NCI-H1092 (cell line): Measurements from ENCODE around the gene RASSF3.
"Not testable (repeated sequence)": the region's sequence is repeated elsewhere in the genome, so short reads cannot be mapped to it uniquely, and the experiment has no call there.

ENCODE experiments used
- DNase-seq: peaks from one replicate; lab custom pipeline; 2025; lab: John Stamatoyannopoulos, UW

The RASSF3 gene

DNA sequence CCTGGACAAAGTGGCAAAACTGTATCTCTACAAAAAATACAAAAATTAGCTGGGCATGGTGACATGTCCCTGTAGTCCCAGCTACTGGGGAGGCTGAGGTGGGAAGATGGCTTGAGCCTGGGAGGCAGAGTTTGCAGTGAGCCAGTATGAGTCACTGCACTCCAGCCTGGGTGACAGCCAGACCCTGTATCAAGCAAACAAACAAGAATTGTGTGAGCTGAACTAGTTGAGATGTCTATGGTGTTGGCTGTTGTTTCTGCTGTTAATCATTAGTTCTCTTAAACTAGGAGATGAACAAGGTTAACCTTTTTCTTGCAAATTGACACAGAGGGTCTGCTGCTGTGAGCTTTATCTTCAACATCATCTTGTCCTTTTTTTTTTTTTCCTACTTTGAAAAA is 23.6 kb downstream of the RASSF3 start:
- DNase-seq: no peak

DNA sequence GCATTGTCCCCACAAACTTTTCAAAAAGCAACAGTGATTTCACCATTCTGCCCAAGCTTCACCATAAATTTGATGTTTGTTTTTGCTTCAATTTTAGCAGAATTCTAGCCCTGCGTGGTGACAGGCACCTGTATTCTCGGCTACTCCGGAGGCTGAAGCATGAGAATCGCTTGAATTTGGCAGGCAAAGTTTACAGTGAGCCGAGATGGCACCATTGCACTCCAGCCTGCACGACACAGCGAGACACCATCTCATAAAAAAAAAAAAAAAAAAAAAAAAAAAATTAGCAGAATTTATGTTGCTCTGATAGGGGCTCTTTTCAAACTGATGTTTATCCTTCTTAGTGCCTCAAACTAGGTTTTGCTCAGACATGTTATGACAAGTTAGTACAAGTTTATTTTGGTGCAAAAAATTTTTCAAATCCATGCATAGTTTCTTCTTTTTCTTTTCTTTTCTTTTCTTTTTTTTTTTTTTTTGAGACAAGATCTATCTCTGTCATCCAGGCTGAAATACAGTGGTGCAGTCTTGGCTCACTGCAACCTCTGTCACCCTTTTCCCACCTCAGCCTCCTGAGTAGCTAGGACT is 24.3 kb downstream of the RASSF3 start:
- no peak for DNase-seq

DNA sequence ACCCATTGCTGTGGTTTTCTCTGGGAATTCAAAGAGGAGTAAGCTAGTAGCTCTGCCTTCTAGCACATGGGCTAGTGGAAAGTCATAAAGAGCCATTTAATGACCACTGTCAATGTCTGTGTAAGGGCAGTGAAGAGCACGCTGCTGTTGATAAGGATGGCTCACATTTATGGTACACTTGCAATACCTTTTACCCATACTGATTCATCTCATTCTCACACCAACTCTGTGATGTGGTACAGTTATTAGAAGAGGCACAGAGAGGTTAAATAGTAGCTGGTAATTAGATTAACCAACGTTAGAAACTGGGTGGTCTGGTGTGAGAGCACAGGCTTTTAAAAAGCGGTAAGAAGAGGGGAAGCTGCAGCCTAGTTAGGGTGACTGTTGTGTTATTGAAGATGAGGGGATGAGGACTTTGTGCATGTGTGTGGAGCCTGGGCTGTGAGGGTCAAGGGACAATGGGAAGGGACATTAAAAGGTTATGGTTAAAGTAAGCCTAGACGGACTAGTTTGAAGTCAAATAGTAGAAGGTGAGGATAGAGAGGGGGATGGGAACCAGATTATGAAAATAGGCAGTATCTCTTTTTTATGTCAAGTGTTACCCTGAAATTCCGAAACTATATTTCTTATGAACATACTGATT is 25.2 kb downstream of the RASSF3 start:
- DNase-seq: no peak

DNA sequence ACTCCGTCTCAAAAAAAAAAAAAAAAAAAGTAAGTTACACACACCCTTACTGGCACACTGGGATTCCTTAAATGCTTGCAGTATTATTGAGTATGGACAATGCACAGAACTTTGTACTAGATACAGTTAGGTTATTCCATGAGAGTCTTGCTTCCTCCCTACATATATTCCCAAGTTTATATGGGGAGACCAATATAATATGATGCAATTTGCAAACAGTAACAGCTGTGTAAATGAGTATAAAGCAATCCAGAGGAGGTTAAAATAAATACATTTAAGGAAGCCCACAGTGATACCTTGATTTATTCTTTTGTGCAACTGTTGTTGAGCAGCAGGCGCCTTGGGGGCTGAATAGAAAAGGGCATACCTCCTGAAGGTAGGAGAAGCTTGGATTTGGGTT is 26.6 kb downstream of the RASSF3 start:
- DNase-seq: no peak

DNA sequence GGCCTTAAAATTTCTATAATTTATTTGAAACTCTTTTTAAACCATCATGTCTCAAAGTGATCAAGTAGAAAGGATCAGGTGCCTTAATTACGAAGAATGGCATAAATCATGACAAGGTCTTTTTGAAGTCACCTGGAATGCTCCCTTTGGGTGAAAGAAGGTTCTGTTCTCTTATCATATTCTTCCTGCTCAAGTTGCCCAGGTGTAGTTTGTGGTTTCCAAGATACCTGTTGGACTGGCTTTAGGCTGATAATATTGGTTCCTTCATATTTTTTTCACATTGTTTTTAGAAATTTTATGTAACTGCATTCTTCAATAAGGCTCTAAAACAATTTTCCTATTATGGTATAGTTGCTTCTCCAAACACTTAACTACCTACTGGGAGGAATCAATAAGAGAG is 29.2 kb downstream of the RASSF3 start:
- no peak for DNase-seq

DNA sequence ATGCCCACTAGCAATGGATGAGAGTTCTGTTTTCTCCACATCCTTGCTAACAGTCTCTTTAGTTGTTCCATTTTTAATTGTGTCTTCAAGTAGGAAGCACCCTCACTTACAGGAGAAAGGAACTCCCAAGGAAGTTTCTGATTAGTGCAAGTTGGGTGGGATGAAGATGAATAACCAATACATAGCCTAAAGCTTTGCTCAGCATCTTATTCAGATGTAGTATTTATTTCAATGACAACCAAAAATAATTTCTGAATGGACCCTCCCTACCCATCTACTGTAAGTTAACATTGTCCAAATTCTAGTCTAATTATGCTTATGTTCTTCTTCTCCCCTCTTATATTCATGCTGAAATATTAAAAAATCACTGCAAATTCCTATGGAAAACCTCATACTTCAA is 36.0 kb downstream of the RASSF3 start:
- no peak for DNase-seq

DNA sequence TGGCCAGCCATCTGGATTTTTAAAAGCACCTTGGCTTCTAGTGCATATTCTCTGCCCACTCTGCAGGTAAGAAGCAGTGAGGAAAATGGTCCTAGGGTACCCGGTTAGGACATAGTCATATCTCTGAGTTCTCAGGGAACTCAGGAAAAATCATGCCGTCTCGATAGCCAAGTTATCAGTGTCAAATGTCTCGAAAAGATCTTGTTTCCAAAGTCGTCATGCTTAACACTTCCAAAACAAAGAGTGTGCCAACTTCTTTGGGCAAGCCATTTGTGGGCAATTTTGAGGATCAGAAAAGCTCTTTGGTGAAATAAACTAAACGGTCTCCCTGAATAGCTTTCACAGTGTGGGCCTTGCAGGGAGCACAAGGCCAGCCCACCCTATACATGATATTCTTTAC is 39.2 kb downstream of the RASSF3 start:
- no peak for DNase-seq

DNA sequence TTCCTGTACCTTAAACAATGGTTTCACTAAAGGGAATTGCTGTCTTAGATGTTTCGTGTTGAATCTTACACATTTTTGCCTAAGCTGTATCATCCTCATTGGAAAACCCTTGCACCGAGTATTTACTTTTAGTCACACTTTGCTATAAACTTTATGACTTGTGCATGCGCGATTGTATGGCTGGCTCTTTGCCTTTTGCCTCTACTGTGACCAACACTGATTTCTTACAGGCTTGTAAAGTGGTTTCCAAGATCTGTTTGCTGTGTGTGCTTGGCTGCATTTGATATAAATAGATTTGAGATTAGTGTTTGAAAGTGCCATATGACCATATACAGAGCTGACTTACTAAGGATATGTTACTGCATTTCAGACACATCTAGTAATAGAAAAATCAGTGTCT is 40.5 kb downstream of the RASSF3 start:
- DNase-seq: no peak

DNA sequence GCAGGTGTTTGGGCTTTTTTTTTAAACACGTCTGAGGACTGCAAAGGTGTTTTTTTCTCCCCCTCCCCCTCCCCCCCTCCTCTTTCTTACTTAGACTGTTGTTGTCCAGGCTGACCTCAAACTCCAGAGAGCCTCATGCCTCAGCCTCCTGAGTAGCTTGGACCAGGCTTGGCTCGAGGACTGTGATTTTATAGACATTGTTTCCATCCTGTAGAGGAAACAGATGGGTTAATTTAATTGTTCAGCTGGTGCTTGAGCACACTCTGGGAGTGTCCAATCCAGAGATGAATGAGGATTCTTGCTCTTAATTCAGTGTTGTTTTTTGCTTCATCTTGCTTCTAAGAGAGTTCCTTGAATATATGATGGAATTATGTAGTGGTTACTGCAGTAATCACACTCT is 42.1 kb downstream of the RASSF3 start:
- no peak for DNase-seq

DNA sequence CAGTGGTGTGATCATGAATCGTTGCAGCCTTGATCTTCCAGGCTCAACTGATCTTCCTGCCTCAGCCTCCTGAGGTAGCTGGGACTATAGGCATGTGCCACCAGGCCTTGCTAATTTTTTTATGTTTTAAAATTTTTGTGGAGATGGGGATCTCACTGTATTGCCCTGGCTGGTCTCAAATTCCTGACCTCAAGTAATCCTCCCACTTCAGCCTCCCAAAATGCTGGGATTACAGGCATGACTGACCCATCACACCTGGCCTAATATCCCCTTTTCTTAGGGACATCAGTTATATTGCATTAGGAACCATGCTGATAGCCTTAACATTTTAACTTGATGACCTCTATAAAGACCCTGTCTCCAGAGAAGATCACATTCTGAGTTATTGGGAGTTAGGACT is 42.8 kb downstream of the RASSF3 start:
- no peak for DNase-seq

DNA sequence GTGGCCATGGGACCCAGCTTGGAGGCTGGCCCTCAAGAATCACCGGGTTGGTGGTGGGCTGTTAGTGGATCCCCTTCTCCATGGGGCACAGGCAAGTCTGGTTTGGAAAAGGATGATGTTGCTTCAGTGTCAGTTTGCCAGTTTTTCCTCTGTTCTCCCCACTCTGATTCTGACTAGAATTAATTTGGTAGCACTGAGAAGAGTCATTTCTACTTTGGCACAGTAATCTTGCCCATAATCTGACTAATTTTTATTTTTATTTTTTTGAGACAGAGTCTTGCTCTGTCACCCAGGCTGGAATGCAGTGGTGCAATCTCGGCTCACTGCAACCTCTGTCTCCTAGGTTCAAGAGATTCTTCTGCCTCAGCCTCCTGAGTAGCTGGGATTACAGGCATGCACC is 43.6 kb downstream of the RASSF3 start:
- not testable (repeated sequence) for DNase-seq

DNA sequence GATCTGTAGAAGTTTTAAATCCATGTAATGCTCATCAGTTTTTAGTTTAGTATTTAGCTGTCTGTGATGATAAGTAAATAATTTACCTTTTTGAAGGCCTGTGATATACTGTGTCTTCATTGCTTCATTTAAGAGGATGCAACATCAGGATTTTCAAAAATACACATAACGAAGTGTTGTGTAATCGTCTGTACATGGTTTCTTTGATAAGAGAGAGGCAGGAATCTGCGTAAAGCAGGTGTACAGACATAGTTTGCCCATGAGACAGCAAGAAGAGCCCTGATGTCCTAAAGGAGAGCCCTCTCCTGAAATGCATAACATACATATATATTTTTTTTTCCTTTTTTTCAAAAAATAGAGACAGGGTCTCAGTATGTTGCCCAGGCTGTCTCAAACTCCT is 44.8 kb downstream of the RASSF3 start:
- no peak for DNase-seq

DNA sequence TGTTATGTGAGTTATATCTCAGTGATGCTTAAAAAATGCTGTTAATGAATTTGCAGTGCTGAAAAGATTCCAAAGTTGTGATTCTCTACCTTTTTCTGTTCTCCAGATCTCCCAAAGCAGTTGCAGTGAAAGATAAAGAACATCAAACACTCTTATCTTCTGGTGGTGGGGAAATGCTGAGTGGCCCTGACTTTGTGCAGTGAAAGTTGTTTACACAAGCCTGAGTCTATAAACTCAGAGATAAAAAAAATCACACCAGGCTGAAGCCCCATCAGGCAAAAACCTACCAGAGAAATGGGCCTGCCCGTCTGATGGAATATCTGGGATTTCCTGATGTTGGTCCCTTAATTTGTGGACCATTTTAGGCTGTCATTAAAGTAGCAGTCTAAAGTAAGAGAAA is 46.1 kb downstream of the RASSF3 start:
- no peak for DNase-seq

DNA sequence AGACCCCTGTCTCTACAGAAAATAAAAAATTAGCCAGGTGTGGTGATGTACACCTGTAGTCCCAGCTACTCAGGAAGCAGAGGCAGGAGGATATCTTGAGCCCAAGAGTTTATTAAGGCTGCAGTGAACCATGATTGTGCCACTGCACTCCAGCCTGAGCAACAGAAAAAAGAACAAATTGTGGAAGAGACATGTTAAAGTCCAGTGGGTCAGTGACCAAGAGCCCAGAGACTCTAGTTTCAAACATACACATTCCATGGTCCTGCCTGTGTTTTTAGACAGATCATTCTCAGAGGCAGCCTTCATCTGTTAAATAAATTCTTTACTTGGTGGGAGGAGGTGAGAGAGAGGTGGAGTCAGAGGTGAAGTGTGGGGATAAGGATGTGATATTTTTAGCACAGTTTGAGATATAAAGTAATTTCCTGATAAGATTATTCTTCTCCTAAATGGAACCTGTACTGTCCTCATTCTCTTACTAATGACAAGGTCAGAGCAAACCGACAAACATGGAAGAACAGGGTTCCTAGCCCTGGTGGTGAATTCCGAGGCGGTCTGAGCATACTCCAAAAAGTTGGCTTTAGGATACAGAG is 48.7 kb downstream of the RASSF3 start:
- DNase-seq: no peak

DNA sequence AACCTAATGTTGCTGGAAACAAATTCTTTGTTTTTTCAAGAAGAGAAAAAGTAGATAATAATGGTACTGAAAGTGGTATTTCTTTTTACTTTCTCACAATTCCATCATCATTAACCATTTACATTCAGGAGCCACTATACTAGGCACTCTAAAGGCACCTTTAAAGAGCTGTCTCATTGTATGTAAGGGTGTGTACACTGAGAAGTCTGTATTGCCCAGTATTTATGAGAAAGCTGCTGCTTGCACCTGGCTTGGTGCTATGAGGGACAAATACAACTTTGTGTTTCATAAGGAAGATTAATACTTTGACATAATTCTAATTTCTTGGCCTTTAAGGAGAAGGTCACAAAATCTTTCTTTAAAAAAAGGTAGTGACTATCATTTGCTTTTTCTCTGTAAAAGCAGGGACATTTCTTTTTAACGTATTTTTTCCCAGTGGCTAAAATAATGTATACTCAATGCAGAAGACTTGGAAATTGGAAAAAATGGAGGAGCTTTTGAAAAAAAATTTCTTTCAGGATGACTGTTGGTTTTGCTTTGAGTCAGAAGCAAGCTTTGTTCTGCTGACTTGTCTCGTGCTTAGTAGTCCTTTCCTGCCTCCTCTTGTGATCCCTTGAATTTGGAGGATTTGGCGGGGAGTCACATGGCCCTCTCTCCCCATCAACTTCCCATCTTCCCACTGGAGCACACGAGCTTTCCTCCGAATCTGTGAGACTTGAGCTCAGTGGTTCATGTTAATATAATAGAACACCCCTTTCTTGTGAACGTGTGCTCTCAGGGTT is 50.1 kb downstream of the RASSF3 start:
- no peak for DNase-seq

DNA sequence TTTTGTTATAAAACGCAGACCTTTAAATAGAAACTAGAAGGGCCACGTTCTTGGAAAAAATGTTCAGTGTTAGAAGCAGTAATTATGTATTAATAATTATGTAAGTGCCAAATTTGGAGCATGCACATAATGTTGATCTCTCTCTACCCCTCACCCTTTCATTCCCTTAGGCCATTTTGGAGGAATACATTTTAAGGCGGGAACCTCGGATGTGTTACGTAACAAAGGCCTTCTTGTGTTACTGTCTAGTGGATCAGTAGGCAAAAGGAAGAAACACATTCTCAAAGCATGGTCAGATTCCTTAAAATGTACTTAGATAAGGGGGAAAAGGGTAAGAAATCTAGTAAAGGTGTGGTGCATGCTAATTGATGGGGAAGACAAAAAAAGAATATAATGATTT is 52.7 kb downstream of the RASSF3 start:
- no peak for DNase-seq

DNA sequence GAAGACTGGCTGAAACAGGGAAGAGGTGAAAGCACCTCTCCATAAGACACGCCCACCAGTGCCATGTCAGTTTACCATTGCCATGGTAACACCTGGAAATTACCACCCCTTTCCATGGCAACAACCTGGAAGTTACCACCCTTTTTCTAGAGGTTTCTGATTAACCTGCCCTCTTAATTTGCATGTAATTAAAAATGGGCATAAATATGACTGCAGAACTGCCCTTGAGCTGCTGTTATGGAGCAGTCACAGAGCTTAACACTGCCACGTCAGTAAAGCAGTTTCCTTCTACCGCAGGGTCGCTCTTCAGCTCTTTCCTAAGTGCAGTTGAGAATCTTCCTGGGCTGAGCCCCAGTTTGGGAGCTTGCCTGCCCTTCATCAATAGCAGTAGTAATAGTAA is 55.2 kb downstream of the RASSF3 start:
- DNase-seq: no peak

DNA sequence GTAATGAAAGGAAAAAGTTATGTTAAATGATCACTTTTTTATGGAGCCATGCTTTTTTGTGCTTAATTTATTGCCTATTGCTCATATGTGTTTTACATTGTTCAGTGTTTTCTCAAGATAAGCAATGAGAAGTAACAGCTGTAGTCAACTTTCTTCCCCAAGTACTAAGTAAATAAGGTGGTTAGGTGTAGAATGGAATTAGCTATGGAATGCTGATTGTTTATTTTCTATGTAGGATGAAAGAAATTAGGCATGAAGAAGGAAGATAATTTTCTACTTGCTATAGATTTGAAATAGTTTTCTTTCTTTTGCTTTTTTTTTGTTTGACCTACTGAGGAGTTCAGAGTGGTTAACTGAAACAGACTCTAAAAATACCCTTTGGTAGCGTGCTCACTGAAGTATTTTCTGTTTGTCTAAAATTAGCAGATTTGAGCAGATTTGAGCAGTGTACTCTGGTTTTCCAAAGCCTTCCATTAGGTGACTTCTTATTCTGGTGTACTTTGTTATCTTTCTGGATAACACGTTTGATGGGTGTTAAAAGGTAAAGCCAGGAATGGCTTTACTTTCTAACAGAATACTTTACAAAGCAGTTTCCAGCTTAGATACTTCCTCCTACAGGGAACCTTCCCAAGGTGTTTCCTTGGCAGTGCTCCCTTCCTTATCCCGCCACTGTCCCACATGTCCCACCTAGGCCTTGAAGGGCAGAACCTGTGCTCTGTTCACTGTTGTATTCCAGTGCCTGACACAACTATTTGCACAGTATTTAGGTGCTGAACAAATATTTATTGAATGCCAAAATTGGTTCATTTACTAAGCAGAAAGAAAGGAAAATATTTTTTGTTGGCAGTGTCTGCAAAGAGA is 56.0 kb downstream of the RASSF3 start:
- DNase-seq: no peak

DNA sequence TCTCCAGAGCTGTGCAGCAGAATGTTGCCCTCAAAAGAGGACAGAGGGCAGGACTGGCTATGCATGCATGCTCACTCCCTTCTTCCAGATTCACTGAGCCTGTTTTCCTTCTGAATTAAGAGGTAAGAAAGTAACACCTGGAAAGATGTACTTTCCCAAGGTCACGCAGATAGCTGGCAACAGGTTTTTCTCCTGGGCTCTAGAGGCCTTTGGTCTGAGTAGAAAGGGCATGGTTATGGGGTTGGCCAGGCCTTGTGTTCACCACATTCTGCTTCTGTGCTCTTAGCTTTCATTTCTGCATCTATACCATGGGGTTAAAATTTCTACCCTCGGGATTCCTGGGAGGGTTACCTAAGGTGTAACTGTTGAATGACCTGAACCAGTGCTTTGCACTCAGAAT is 57.5 kb downstream of the RASSF3 start:
- DNase-seq: no peak

DNA sequence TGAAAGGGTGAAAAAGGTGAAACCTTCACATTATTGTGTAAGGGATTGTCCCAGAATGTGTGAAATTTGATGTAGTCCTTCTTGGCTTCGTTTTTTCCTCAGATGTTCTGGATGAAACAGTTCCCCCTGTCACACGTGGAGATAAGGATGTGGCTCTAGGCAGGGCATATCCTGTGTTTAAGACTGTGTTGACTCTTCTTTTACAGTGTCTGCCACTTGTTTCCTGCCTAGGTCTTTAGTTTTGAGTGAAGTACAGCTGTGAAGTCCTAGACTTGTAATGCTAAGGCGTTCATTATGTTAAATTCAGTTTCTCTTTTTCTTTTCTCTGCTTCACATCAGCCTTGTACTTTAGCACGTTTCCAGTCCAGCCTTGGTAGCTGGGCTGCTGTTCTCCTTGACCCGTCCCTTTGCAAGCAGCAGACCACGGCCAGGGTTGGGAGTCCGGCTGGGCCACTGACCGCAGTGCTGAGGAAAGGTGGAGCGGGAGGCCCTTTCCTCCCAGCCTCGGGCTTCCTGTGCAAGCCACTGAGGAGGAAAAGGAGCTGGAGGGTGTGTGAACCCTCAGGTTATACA is 59.1 kb downstream of the RASSF3 start:
- no peak for DNase-seq

DNA sequence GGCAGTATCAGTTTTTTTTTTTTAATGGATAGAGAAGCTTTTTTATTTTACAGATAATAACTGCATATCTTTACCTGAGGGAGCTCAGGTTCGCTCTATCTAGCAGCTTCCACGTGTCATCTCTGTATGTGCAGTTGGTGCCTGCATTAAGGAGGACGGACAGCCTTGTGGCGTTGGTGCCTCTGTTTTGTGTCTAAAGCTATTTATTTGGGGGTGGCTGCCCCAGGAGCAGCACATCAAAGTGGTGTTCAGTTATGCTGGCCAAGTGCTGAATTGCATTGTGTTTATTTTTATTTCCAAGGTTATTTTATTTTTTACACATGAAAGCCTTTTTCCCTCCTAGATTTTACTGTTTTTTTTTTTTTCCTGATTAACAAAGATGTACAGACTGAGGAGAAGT is 59.7 kb downstream of the RASSF3 start:
- no peak for DNase-seq
